ENCODE measurements around the gene VPS4B.
"Not testable (repeated sequence)": the region's sequence is repeated elsewhere in the genome, so short reads cannot be mapped to it uniquely, and the experiment has no call there.

Gene VPS4B

DNA sequence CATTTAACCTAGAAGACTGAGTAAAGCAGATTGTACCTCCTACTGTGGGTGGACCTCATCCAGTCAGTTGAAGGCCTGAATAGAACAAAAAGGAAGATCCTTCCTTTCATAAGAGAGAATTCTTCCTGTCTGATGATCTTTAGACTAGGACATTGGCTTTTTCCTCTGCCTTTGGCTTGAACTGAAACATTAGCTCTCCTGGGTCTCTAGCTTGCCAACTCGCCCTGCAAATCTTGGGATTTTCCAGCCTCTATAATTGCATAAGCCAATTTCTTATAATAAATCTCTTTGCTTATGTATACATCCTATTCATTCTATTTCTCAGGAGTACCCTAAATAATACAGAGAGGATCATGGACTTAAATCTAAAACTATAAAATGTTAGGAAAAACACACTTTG, 49.1 kb downstream of the VPS4B start:
- no peak for DNase-seq (ENCODE audit: low read depth in 2 of 2, low spot score in 1 of 2)

DNA sequence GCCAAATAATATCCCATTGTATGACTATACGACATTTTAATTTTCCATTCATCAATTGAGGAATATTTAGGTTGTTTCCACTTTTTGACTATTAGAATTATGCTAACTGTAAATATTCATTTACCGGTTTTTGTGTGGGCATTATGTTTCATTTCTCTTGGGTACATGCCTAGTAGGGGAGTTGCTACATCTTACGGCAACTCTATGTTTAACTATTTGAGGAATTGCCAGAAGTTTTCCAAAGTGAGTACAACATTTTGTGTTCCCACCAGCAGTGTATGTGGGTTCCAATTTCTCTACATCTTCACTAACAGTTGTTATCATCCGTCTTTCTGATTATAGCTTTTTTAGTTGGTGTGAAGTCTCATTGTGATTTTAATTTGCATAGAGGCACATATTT, 53.7 kb downstream of the VPS4B start:
- DNase-seq (ENCODE audit: low read depth in 2 of 2, low spot score in 1 of 2), result no peak

DNA sequence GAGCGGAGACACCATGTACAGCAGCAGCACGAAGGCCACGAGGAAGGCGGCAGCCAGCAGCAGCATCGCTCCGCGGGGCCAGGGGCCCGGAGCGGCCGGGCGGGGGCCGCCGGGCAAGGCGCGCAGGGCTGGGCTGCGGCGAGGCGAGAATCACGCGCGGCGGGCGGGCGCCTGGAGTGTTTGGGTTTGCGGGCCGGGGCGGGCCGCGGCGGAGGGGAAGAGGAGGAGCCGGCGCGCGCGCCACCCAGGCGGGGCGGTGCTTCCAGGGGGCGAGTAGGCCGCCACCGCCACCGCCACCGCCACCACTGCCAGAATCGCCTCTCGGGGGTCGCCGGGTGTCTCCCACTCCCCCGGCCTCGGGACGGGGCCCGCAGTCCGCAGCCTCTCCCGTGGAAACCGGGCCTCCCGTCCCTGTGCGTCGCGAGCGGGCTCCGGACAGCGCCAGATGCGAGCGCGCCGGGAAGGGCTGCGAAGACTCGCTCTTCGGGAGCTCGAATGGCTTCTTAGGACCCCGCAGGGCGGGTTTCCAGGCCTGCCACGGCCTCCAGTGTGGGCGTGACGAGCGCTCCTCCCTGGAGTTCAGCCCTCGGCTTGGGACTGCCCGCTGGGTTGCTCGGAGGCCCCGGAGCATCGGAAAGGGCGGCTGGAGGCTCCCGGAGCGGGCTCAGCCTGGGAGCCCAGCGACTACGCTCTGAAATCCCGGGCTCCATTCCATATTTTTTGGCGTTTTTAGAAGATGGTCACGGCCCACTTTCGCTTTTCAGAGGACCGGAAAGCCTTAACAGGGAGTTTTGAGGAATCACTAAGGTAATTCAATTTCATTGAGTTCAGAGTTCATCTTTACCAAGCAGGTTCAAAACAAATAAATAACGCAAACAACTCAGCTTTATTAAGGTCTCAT, 55.0 kb downstream of the VPS4B start, which contains the start of gene KDSR:
KDSR (minus strand) TSS at position 154 of the 901 bp plus-strand sequence; CDS start at position 66, 88 bp downstream.
- DNase-seq (ENCODE audit: low read depth in 2 of 2, low spot score in 1 of 2), result peak; percentile 46 to 67

DNA sequence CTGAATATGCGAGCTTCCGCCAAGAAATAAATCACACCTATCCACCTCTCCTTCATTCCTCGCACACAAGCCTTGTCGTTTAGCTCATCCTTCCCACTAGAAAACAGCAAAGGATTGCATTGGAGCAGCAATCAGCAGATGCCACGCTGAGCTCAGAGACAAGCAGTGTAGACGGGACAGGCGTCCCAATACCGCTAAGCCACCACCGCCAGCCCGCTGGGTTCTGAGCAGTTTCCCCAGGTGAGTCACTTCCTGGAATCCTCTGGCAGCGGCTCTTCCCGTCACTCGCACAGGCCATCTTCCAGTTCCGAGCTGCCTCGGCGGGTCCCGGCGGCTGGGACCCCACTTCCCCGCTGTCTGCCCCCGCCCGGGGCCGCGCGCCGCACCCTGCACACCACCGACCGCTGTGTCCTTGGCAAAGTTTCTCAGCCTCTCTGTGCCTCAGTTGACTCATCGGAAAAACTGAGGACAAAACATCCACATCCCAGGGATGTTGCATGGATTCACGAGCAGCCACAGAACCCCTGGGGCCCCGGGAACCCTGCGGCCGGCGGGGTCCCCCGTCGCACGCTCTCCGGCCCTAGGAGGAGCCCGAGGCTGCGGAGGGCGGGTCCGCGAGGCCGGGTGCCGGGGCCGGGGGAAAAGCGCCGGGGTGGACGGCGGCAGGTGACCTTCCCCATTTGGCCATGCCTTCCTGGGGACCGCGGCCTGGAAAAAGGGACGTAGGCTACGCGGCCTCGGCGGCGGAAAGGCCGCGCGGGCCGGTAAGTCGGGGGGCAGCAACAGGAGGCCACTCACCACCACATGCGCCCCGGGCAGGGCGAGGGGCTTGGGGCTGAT, 55.8 kb downstream of the VPS4B start:
- peak; percentile 32 to 47 for DNase-seq (ENCODE audit: low read depth in 2 of 2, low spot score in 1 of 2)

DNA sequence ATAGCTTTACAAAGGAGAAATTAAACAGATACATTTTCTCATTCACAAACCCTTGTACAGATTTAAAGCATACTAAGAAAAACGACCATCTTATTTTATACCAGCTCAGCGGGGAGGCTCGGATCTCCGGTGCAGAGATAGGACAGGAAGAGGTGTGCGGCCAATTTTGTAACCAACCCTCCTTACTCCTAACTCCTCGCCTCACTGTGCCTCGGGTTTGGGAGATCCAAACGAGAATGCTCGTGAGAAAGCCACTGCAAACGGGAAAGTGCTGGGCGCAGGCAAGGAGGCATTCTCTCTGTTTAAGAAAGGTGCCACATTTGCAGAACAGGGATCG, 56.4 kb downstream of the VPS4B start:
- no peak for DNase-seq (ENCODE audit: low read depth in 2 of 2, low spot score in 1 of 2)

DNA sequence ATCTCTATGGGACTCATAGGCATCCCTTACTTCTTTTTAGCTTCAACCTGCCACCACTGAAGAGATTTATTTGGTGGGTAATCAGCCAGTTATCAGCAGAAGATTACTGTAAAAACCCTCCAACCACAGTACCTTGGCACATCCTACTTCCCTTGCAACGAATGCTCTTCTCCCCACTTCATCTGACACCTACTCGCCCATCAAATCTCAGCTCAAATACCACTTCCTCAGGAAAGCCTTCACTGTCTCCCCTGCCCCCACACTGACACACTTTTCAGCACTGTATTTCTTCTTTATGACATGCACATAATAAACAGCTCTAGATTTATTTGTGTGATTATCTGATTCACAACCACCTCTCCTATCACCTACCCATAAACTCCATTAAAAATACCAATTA, 58.3 kb downstream of the VPS4B start:
- peak in 1 of 2 donors; percentile 18 for DNase-seq (ENCODE audit: low read depth in 2 of 2, low spot score in 1 of 2)

DNA sequence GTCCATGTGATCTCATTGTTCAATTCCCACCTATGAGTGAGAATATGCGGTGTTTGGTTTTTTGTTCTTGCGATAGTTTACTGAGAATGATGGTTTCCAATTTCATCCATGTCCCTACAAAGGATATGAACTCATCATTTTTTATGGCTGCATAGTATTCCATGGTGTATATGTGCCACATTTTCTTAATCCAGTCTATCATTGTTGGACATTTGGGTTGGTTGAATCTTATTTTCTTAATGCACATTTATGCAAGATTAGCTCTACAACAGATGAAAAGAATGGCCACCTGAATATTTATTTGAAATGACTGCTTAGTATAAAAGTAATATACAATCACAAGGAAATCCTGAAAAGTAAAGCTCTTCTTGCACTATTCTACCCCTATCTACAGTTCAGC, 58.9 kb downstream of the VPS4B start:
- not testable (repeated sequence) for DNase-seq (ENCODE audit: low read depth in 2 of 2, low spot score in 1 of 2)

DNA sequence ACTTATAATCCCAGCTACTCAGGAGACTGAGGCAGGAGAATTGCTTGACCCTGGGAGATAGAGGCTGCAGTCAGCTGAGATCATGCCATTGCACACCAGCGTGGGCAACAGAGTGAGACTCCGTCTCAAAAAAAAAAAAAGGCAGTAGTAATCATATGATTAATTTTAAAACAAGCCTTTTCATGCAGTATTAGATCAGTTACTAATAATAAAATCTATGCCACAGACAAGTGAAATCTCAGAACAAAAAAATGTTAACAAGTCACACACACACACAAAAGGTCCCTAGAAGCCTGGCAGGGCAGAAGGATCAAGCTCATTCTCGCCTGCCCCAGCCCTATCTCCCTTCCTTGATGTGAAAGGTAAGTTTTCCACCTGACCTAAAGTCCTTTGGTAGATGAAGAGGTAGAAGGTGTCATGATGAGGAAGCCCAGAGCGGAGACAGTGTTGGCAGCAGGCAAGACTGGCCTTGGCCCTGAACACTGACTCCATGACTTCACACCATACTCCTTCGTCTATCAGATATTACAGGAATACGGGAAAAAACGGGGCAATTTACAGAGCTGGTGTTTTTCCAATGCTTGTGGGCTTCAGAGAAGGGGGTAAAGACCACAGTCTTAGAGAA, 65.9 kb downstream of the VPS4B start:
- DNase-seq (ENCODE audit: low read depth in 2 of 2, low spot score in 1 of 2), result no peak

DNA sequence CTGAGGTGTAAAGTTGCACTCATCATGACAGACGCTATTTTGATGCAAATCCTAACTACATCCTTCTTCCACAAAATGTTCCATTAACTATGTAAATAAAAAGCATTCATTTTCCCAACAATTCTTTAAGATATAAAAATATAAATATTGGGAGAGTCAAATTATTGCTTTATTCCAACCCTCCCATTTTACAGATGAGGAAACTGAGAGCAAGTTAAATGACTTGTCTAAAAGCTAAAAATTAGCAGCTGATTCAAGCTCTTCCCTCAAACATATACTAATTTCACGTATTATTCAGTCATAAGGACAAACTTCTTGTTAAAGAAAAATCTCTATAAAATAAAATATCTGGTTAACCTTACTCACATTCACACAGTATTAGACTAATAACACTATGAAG, 72.0 kb downstream of the VPS4B start:
- no peak for DNase-seq (ENCODE audit: low read depth in 2 of 2, low spot score in 1 of 2)

DNA sequence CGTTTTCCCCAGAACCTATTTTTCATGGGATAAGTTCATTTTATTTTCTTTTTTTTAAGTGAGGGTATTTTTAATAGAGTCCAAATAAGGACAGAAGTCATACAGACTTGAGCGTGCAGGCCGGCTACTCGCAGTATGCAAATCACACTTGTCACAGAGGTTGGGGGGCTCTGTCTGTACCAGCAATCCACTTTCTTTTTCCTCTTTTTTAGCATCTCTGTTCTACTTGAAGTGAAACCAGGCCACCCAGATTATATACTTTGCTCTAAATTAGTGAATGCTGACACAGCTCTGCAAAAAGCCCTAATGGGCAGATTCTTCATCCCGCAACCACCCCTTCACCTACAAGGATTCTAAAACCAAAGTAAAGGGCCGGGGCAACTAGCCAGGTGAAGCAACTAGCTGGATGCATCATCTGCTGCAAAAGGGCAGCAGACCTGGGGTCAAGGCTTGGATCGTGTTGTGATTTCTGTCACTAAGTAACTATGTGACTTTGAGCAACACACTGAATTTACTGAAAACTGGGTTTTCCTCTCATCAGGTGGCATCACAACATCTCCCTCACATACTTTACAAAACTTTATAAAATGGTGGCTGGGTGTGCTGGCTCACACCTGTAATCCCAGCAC, 73.7 kb downstream of the VPS4B start:
- no peak for DNase-seq (ENCODE audit: low read depth in 2 of 2, low spot score in 1 of 2)

DNA sequence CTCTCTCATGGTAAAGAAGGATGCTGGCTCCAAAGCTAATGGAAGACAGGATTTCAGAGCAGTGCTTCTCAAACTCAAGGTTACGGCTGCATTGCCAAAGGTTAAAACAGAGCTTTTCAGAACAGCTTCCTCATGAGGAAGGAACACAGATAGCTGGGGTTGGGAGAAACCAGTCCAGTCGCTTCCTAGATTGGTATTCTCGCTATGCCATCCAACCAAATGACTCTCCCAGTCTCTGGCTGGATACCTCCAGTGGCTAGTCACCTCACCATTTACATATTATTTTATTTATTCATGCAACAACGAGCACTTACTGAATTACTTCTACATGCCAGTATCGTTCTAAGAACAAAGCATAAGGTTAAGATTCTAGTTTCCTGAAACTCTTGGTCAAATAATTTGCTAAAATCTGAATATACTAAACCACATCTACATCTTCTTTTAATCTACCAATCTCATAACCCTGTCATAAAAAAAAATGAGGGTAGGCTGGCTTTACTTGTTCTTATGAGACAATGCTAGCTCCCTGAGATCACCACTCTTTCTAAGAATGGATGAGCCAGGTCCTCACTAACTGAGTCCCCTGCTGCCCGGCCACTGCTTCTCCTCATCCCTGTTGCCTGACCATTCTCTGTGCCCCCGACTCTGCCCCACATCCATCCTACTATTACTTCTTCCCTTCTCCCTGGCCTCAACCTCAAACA, 75.6 kb downstream of the VPS4B start:
- DNase-seq (ENCODE audit: low read depth in 2 of 2, low spot score in 1 of 2), result no peak

DNA sequence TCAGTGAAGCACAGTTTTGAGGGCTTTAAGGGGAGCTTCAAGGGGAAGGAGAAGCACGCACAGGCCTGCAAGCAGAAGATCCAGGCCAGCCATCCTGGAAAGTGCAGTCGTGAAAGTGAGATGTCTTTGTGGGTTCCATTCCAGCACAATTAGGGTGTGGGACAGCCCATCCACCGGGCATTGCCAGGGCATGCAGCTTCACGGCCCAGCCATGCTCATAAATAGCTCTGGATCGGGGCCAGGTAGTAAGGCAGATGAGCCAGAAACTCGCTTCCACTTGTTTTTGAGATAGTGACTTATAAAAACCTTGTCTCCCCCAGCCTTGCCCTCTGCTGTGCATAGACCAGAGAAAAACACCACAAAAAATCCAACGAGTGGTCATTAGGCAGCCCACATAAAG, 76.2 kb downstream of the VPS4B start:
- DNase-seq (ENCODE audit: low read depth in 2 of 2, low spot score in 1 of 2), result no peak

DNA sequence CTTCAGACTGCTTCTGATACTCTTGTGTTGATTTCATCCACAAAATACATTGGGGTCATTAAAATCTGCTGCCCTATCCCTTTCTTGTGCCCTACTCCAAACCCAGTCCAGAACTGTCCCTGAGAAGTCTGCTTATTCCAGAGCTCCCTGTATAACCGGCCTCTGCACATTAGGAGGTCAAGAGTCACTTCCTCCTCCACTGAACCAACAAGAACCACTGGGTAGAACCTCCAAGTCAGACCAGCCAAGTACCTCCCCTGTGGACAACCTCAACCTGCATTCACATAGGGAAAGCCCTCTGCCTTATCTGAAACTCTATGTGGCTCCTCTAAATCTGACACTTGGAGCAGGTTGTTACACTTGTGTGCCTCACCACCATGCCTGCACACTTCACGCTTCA, 77.4 kb downstream of the VPS4B start:
- no peak for DNase-seq (ENCODE audit: low read depth in 2 of 2, low spot score in 1 of 2)

DNA sequence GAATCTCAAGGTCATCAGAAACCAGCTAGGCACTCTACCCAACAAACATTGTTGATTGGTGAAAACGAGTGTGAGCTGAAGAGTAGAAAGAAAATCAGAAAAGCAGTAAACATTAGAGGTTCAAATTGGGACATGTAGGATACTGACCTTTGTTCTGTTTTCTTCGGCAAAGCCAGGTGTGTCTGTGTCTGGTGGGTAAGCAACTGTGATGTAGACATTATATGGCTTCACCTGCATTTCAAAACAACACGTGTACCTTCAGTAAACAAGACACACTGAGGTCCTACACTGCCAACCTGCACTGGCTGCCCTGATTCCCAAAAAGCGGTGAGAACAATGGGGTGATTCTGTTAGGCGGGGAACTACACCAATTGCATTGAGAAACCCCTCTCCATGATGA, 78.0 kb downstream of the VPS4B start:
- DNase-seq (ENCODE audit: low read depth in 2 of 2, low spot score in 1 of 2), result no peak

DNA sequence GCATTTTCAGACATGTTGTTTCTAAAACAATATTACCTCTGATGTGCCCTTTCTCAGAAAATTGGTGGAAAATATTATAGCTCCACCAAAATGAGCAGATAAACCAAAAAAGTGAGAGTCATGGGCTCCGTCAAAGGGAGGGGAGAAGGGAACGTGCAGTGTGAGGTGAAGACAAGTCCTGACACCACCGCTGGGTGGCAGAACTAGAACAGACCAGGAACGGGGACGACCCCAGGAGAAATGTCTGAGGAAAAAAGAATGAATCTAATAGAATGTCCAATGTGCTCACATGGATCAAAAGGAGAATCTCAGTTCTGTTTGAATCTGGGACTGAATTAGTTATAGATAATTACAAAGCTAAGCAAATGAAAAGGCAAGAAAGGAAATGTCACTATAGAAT, 80.1 kb downstream of the VPS4B start:
- DNase-seq (ENCODE audit: low read depth in 2 of 2, low spot score in 1 of 2), result no peak

DNA sequence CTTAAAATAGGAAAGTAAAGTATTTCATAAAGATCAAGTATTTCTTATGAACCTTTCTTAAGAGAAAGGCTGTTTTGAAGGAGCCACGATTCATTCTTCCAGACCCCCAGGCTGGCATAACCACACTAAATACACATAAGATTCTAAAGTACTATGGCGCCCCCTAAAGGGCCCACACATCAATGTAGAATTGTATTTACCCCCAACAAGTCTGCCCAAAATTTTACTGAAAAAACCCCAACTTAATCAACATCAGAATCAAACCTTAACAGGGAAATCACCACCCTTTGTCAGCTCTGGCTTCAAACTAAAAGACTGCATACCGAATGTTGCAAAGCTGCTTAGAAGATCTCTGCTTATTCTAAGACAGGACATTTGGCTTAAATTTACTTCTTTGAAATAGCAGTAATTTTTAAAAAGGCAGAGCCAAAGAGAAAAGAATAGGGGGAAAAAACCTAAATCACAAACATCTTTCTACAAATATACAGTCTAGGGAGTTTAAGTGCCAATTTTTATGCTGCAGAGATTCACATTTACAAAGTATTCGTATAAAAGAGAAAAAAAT, 82.3 kb downstream of the VPS4B start:
- peak in 1 of 2 donors; percentile 21 for DNase-seq (ENCODE audit: low read depth in 2 of 2, low spot score in 1 of 2)
